Measurements from ENCODE around the gene TBC1D8.

Gene TBC1D8

DNA sequence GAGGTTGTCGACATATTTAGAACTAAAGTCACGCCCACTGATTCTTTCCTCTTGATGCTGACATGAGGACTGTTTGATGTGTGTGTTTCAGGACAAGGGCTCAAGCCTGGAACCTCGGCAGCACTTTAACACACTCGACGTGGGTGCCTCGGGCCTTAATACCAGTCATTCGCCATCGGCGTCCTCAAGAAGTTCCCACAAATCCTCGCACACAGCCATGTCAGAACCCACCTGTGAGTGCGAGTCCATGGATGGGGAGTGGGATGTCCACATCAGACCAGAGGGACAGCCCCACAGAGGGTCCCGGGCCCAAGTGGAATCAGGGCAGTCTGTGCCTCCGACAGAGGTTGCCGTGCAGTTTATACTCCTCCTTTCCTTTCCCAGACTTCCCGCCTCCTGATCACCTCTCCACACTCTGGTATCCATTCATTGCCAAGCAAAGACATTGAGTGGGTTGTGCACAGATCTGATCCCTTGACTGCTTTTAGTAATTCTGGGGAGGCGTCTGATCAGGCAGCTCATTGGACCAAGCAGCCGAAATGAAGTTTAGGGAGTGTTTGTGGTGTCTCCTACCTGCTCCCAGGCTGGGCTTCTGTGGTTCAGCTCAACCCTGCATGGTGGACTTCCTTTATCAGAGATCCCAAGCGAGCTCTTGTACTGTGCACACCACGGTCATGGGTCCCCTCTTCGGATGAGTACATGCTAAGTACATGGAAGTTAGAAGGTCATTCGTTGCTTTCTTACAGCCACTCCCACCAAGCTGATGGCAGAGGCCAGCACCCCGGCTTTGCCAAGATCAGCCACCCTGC, 176.3 kb downstream of the TBC1D8 start:
- no peak for DNase-seq

DNA sequence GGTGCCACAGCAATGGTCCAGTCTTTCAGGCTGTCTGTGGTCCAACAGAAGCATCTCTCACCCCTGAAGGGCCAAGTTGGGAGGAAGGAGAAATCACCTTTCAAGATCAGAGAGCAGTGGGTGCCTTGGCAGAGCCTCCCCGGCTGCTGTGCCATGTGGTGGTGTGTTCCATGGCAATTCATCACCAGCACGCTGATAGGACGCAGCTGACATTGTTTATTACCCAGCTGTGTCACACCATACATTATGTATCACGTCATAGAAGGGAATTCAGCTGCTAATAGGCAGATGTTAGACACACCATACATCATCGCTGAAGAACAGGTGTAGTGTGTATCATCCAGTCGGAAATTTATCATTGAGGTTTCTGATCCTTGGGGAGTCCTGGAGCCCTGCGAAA, 178.7 kb downstream of the TBC1D8 start:
- no peak for DNase-seq

DNA sequence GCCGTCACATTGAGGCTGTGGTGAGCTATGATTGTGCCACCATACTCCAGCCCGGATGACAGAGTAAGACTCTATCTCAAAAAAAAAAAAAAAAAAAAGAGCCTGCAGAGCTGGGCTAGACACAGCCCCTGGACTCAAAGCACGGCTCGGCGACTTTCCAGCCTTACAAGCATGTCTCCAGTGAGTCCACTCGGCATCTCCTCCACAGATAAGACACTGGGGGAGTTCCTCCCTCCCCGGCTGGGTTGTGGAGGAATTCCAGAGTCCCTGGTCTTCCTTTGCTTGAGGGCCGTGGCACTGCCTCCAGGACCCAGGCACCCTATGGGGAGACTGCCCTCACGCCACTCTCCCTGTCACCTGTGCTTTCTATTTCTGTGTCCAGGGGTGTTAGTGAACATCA, 180.0 kb downstream of the TBC1D8 start:
- no peak for DNase-seq

DNA sequence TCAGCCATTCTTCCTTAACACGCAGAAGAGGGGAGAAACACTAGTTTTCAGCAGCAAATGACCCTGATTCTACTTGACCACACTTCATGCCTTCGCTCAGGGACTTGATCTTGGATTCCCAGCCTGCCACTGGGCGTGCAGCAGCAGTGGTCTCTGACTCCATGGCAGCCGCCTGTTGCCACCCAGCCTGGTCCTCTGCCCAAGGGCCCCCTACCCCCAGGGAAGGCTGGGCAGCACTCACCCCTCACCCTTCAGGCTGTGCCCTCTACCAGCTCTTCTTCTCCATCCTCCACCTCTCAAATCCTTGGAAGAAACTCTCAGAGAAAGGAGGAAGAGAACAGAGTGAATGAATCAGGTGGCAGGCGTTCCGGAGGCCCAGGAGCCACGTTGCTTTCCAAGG, 181.2 kb downstream of the TBC1D8 start:
- no peak for DNase-seq

DNA sequence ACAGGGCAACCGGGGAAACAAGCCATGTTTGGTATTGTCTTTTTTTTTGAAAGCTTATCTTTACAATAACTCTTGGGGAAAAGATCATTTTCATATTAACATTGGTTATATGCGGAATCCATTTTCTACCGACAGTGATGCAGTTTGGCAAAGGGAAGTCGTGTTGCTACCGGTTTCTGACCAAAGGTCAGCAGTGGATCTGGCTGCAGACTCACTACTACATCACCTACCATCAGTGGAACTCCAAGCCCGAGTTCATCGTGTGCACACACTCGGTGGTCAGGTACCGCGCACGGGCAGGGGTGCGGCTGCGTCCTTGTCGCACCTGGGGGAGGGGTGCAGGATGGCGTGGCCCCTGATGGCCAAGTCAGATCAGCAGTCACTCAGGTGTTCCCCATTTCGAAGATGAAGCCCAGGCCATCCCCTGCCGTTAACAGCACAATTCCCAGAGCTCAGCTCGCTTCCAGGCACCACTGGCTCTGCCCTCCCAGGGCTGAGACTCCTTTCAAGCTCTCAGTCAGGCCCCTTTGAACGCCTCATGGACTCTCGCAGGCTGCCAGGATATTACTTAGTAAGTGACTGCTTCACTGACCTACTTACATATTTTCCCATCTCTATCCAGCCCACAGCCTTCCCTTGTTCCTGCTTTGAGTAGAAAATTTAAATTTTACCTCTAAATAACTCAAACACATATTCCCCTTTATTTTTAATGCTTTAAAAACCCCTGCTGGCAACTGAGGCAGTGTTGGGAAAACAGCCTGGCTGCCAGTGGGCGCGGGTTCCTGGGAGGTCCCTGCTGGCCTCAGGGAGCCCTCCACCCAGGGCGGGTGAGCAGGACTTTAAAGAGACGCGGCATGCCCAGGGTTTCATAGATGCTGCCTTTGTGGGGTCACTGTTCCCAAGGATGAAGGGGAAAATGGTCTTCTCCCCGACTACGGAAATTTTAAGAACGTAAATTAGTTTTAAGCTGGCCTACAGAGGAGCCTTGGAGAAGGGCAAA, 182.7 kb downstream of the TBC1D8 start:
- DNase-seq = no peak

DNA sequence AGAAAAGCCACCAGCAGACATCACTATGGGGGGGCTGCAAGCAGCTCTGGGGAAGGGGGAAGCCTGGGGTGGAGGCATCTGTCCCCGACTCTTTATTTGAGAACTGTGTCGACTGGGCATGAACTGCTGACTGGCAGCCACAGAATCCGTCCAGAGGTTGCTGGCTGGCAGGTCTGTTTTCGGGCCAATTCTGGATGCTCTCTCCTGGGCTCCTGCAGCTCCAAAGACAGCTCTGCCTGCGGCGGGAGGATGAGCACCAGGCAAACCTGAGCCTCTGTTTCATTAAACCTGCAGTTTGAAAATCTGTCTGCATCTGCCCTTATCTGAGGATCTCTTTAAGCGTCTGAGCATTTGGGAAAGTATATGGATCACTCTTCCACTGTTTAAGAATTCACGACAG, 183.5 kb downstream of the TBC1D8 start:
- no peak for DNase-seq

DNA sequence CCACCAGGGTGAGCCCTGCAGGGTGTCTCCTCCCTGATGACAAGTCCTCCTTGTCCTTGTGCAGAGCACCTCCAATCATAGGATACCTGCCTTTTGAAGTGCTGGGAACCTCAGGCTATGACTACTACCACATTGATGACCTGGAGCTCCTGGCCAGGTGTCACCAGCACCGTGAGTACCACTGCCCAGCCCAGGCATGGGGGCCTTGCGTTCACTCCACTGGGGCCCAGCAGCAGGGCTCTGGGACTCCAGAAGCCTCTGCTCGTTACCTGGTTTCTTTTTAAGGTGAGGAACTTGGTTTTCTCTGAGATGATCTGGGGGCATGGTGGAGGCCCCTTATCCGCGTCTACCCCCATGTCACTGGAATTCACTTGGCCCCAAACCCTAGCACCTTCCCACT, 185.6 kb downstream of the TBC1D8 start:
- no peak for DNase-seq

DNA sequence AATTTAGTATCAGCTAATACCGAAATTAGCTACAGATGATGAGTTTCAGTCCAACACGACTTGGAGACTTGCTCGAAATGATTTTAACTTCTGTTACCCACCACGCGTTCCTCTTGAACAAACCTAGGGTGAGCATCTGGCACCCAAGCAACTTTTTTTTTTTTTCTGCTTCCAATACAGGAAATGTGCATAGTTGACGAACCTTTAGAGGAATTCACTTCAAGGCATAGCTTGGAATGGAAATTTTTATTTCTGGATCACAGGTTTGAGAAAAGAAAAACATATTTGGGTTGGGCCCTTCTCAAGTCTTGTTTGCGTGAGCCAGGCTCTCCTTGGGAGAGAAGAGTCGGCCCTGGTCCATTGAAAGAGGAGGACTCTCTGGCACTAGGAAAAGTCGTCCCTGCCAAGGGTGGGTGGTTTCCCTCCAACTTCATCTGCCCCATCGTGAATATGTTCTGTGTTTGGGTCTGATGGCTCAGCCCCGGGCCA, 186.5 kb downstream of the TBC1D8 start:
- DNase-seq = no peak

DNA sequence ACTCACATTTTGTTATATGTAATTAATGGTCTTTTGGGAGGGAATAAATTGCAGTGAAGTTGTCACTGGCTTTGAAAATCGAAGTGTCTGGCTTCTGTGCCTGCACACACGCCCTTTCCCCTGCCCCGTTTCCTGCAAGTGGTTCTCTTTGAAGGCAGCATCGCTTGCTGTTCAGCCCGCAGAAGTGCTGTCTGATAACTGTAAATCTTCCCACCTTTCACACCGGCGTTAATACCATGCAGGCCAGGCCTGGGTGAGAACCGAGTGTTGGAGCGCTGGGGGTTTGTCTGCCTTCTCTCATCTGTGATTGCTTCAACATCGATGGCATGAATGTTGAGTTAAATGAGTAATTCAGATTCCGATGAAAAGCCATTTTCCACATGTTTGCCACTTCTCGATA, 187.0 kb downstream of the TBC1D8 start:
- DNase-seq = no peak

DNA sequence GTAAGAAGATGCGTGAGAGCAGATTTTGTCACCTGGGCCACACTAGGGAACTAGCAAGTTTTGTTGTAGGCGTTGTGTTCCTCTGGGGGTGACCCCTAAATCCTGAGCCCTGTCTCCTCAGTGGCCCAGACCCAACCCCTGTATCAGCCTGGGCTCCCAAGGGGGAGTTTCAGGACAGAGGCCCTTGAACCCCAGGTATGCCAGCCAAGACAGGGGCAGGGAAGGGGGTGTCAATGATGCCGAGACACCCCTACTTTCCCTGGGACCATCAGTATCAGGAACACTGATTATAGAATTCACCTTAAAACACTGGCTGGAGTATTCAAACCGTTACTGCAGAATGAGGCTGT, 188.2 kb downstream of the TBC1D8 start:
- DNase-seq = no peak

DNA sequence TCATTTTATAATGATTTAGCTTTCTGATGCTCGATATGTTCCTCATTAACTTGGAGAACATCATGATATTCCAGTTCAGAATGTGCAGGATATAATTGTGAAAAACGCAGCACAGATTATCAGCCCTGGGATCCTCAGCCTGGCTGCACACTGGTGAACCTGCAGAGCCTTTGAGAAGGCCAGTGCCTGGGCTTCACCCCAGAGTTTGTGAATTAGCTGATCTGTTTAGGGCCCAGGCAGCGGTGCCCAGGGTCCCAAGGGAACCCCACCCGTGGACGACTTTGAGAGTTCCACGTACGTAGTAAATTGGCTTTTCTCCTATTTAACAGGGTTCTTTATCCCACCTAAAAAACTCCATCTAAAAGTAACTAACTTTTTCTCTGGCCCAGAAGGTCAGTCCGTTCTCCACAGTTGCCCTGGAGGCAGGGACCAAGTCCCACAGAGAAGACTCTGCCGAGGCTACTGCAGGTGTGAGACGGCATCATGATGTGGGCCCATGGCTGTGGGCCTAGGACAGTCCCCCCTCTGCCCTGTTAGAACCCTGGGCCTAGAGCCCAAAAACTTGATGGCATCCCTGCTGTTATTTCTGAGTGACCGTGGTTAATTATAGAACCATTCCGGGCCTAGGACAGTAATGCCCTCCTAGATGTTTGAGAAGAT, 188.7 kb downstream of the TBC1D8 start:
- DNase-seq = no peak

DNA sequence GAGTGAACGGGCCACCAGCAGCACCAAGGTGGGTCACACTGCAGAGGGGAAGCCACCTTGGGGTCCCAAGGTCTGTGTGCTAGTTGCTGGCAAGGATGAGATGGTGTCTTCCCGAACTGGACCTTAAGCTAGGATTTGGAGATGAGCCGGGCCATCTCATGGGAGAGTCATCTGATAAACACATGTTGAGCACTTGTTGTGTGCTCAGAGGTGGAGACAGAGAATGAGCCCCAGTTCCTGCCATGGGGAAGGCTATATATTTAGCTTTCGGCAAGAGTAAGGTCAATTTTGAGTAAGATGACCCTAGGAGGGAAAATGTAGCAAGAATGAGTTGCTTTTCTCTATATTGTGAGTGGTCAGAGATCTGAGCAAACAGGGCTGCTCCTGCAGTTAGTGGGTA, 190.5 kb downstream of the TBC1D8 start:
- no peak for DNase-seq

DNA sequence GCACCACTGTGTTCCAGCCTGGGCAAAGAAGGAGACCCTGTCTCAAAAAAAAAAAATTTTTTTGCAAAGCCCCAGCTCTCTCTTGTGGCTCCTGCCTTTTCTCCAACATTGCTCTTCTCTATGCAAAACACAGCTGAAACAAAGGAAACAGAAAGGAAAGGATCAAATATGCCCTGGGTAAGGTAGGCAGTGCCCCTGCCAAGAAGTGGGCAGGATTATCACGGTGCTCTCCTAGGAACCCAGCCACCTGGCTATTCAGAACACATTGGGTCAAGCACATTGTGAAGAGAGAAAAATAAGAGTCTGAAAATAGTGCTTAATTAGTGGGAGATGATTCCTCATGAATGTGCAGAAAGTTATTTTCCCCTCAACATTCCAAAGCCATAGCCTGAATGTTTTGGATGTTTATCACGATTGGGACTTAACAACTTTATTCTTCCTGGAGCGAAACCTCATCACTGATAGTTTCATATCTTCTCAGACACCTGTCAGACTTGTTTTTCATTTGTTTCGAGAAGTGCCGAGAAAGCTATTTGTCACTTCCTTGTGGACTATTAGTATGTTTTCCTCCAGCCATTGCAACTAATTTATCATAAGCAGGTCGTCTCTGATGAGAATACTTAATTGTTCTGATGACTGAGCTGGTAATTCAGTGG, 191.8 kb downstream of the TBC1D8 start:
- no peak for DNase-seq

DNA sequence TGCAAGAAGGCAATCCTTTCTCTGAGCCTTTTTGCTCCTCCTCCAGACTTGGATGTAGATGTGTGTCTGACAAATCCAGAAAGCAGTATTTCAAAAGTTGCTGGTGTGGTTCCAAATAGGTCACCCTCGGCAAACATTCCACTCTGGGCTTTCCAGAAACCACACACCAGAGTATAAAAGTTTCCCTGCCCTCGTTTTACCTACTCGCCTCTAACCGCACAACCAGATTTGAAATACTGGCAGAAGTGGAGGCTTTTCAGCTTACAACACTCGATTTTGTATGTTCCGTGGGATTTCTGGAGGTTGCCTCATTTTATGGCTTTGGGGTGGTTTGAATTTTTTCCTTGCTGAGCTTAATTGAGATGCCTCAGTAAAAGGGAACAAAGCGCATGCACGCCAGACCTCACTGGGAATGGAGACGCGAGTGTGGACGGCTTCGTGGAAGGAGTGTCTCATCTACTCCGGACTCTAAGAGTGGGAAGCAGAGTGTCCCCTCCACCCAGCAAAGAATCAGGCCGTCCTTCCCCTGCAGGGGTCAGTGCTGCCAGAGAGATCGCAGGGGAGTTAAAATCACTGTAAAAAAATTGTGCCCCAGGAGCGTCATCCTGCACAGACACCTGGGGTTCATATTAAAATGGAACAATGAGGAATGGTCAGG, 193.1 kb downstream of the TBC1D8 start:
- no peak for DNase-seq
